Progenitor cell of endocrine pancreas (in vitro differentiated cells): Measurements from ENCODE around the gene TNNC2. TPM values are rescaled to one million over a fixed set of nuclear protein-coding genes. Genes with fewer than 3 reads are reported as not detected.
A peak's percentile ranks its signal among the peaks of the same experiment; 100 is the strongest.
"Not testable (repeated sequence)": the region's sequence is repeated elsewhere in the genome, so short reads cannot be mapped to it uniquely, and the experiment has no call there.

Experiments used
- DNase-seq: peaks from one replicate; pipeline ENCODE4 v3.0.0; 2021; ENCODE audit warnings: low spot score; ENCODE audit not compliant: unreplicated experiment
- H3K27ac Mint-ChIP-seq: 2 replicates; pipeline ENCODE4 v1.8.0; 2021; ENCODE audit warnings: mild to moderate bottlenecking, moderate library complexity, mixed read lengths
- H3K27me3 Mint-ChIP-seq: 2 replicates; pipeline ENCODE4 v1.8.0; 2021; ENCODE audit warnings: mixed read lengths
- H3K36me3 Mint-ChIP-seq: 2 replicates; pipeline ENCODE4 v1.8.0; 2022; ENCODE audit warnings: mixed read lengths; ENCODE audit not compliant: insufficient read depth
- H3K4me1 Mint-ChIP-seq: 2 replicates; pipeline ENCODE4 v1.8.0; 2021; ENCODE audit warnings: low read depth, mixed read lengths
- H3K4me3 Mint-ChIP-seq: 2 replicates; pipeline ENCODE4 v1.8.0; 2021; ENCODE audit warnings: low read depth, mild to moderate bottlenecking, moderate library complexity, mixed read lengths
- H3K9me3 Mint-ChIP-seq: 2 replicates; pipeline ENCODE4 v1.8.0; 2021; ENCODE audit warnings: low read depth, mixed read lengths
- total RNA-seq: library from RNA; stranded (reverse); gene quantifications from 2 replicates; pipeline ENCODE4 v1.2.1, GENCODE V29; 2021
- TF ChIP-seq, protein P1 (sequence below): fragments of 200-600 bp; sonication (generic); IDR thresholded peaks from one replicate; pipeline ENCODE4 v1.5.0; 2021; ENCODE audit warnings: antibody characterized with exemption, mild to moderate bottlenecking; ENCODE audit not compliant: unreplicated experiment

TNNC2 gene
- total RNA-seq, 1 donor from 2014 or later = not detected

GRCh38 chr20:45833883-45834796 lies 7.0 kb upstream of the TNNC2 start:
- H3K4me1 Mint-ChIP-seq = peaks cover 4% of the 10 kb centered on the region
- H3K27ac Mint-ChIP-seq = no peak overlapping the region
- DNase-seq = peak; percentile 64
- H3K36me3 Mint-ChIP-seq = peaks cover 3% of the 10 kb centered on the region
- TF ChIP-seq, protein P1, sequence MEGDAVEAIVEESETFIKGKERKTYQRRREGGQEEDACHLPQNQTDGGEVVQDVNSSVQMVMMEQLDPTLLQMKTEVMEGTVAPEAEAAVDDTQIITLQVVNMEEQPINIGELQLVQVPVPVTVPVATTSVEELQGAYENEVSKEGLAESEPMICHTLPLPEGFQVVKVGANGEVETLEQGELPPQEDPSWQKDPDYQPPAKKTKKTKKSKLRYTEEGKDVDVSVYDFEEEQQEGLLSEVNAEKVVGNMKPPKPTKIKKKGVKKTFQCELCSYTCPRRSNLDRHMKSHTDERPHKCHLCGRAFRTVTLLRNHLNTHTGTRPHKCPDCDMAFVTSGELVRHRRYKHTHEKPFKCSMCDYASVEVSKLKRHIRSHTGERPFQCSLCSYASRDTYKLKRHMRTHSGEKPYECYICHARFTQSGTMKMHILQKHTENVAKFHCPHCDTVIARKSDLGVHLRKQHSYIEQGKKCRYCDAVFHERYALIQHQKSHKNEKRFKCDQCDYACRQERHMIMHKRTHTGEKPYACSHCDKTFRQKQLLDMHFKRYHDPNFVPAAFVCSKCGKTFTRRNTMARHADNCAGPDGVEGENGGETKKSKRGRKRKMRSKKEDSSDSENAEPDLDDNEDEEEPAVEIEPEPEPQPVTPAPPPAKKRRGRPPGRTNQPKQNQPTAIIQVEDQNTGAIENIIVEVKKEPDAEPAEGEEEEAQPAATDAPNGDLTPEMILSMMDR = no peak
- peaks cover 3% of the 10 kb centered on the region for H3K27me3 Mint-ChIP-seq
- no peaks in the 10 kb centered on the region for H3K9me3 Mint-ChIP-seq
- peak overlapping the region; percentile 68 for H3K4me3 Mint-ChIP-seq

GRCh38 chr20:45833030-45833882 lies 6.1 kb upstream of the TNNC2 start, which contains the start of gene SNX21:
Gene SNX21 (plus strand): TSS chr20:45833799. CDS start chr20:45833920, 121 bp downstream.
- peaks cover 2% of the 10 kb centered on the region for H3K36me3 Mint-ChIP-seq
- peak; percentile 59 for DNase-seq
- H3K27me3 Mint-ChIP-seq = peaks cover 3% of the 10 kb centered on the region
- peaks cover 4% of the 10 kb centered on the region for H3K4me1 Mint-ChIP-seq
- H3K27ac Mint-ChIP-seq = peak within 1 kb of the TSS; percentile 86
- TF ChIP-seq, protein P1 = no peak
- peak within 1 kb of the TSS; percentile 68 for H3K4me3 Mint-ChIP-seq
- H3K9me3 Mint-ChIP-seq = no peaks in the 10 kb centered on the region

- peaks cover 3% of the 10 kb centered on the region for H3K27me3 Mint-ChIP-seq
- peak overlapping the region; percentile 86 for H3K27ac Mint-ChIP-seq
- H3K4me1 Mint-ChIP-seq = peaks cover 4% of the 10 kb centered on the region
- no peak for DNase-seq
- peaks cover 2% of the 10 kb centered on the region for H3K36me3 Mint-ChIP-seq
- no peaks in the 10 kb centered on the region for H3K9me3 Mint-ChIP-seq
- TF ChIP-seq, protein P1 = no peak
- peak overlapping the region; percentile 68 for H3K4me3 Mint-ChIP-seq
These were observed 5.5 kb upstream of the TNNC2 start for GRCh38 chr20:45832619-45833018.

DNA sequence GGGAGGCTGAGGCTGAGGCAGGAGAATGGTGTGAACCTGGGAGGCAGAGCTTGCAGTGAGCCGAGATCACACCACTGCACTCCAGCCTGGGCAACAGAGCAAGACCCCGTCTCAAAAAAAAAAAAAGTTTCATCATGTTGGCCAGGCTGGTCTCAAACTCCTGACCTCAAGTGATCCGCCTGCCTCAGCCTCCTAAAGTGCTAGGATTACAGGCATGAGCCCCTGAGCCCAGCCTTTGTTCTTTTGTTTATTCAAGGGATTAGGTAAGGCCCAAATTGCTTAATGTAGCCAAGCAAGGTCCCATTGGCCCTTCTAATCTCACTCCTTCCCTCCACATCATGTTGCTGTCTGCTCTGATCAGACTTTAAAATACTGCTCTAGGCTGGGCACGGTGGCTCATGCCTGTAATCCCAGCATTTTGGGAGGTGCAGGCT lies 2.6 kb upstream of the TNNC2 start:
- not testable (repeated sequence) for H3K4me1 Mint-ChIP-seq, H3K36me3 Mint-ChIP-seq, H3K27me3 Mint-ChIP-seq, H3K27ac Mint-ChIP-seq, DNase-seq, H3K9me3 Mint-ChIP-seq, H3K4me3 Mint-ChIP-seq

- no peaks in the 10 kb centered on the region for H3K36me3 Mint-ChIP-seq
- TF ChIP-seq, protein P1 = no peak
- DNase-seq = no peak
- H3K9me3 Mint-ChIP-seq = no peaks in the 10 kb centered on the region
- H3K27ac Mint-ChIP-seq = no peak overlapping the region
- H3K4me3 Mint-ChIP-seq = no peak overlapping the region
- H3K4me1 Mint-ChIP-seq = peaks cover 4% of the 10 kb centered on the region
- peaks cover 16% of the 10 kb centered on the region for H3K27me3 Mint-ChIP-seq
These were observed 1.5 kb upstream of the TNNC2 start for GRCh38 chr20:45828589-45828988.
